Karpas-422 (cell line): ENCODE measurements around the gene IL10RA. TPM values are rescaled to one million over a fixed set of nuclear protein-coding genes. Genes with fewer than 3 reads are reported as not detected.

ENCODE experiments used
- DNase-seq: peaks from one replicate; pipeline ENCODE4 v3.0.0-alpha.2; 2015
- H2AFZ ChIP-seq: fragments of 200-600 bp; sonication (generic); 2 replicates; pipeline ENCODE4 v1.6.1; 2014; ENCODE audit warnings: antibody characterized with exemption, low read length, mixed read lengths
- H3K27ac ChIP-seq: fragments of 200-600 bp; sonication (generic); 2 replicates; pipeline ENCODE4 v1.5.1; 2014; ENCODE audit warnings: mild to moderate bottlenecking, low read length, moderate library complexity
- H3K27me3 ChIP-seq: fragments of 200-600 bp; sonication (generic); 2 replicates; pipeline ENCODE4 v1.6.1; 2014; ENCODE audit warnings: low read length, mixed read lengths
- H3K36me3 ChIP-seq: fragments of 200-600 bp; sonication (generic); 2 replicates; pipeline ENCODE4 v1.6.1; 2014; ENCODE audit warnings: low read length, mixed read lengths; ENCODE audit not compliant: insufficient read depth
- H3K4me1 ChIP-seq: fragments of 200-600 bp; sonication (generic); 2 replicates; pipeline ENCODE4 v1.6.1; 2014; ENCODE audit warnings: mild to moderate bottlenecking, low read length, mixed read lengths
- H3K4me2 ChIP-seq: fragments of 200-600 bp; sonication (generic); 2 replicates; pipeline ENCODE4 v1.6.1; 2014; ENCODE audit warnings: low read length, low read depth, mild to moderate bottlenecking; ENCODE audit not compliant: poor library complexity, severe bottlenecking
- H3K4me3 ChIP-seq: fragments of 200-600 bp; sonication (generic); 2 replicates; pipeline ENCODE4 v1.5.1; 2014; ENCODE audit warnings: mild to moderate bottlenecking, antibody characterized with exemption, low read length, mixed read lengths
- H3K79me2 ChIP-seq: fragments of 200-600 bp; sonication (generic); 2 replicates; pipeline ENCODE4 v1.6.1; 2014; ENCODE audit warnings: mild to moderate bottlenecking, low read length, mixed read lengths
- H3K9ac ChIP-seq: fragments of 200-600 bp; sonication (generic); 2 replicates; pipeline ENCODE4 v1.6.0; 2014; ENCODE audit warnings: low read length
- H3K9me2 ChIP-seq: fragments of 200-600 bp; sonication (generic), shearing (Covaris generic); replicated peaks from 2 replicates; pipeline ENCODE4 v1.6.0; 2014; ENCODE audit warnings: mild to moderate bottlenecking, low read length, moderate library complexity; ENCODE audit not compliant: insufficient read depth
- H3K9me3 ChIP-seq: fragments of 300-700, 200-600 bp; sonication (generic); 2 replicates; pipeline ENCODE4 v1.6.1; 2014; ENCODE audit warnings: low read length, mixed read lengths
- H4K20me1 ChIP-seq: fragments of 200-600 bp; sonication (generic); 2 replicates; pipeline ENCODE4 v1.6.1; 2014; ENCODE audit warnings: mild to moderate bottlenecking, antibody characterized with exemption, low read length, low read depth; ENCODE audit not compliant: insufficient read depth
- total RNA-seq: library from RNA; depleted of rRNA; stranded (reverse); fragments of >200 nt; shearing (Covaris generic); gene quantifications from 2 replicates; pipeline ENCODE4 v1.2.3, GENCODE V29; 2014; ENCODE audit warnings: low replicate concordance

The IL10RA gene
- total RNA-seq, 1 experiment from 2014 or later = 25.5 TPM

GRCh38 chr11:118021146-118021545, 35.0 kb downstream of the IL10RA start:
- H4K20me1 ChIP-seq = no peaks in the 10 kb centered on the region
- DNase-seq = no peak
- H3K36me3 ChIP-seq = no peaks in the 10 kb centered on the region
- H3K27ac ChIP-seq = no peak overlapping the region
- no peaks in the 10 kb centered on the region for H3K79me2 ChIP-seq
- H3K4me3 ChIP-seq = no peak overlapping the region
- no peaks in the 10 kb centered on the region for H3K27me3 ChIP-seq
- H2AFZ ChIP-seq = no peak overlapping the region
- H3K4me2 ChIP-seq = no peak overlapping the region
- H3K9ac ChIP-seq = no peak overlapping the region
- peaks cover 9% of the 10 kb centered on the region for H3K4me1 ChIP-seq
- peaks cover 3% of the 10 kb centered on the region; the same call in 1 of the 2 replicates for H3K9me3 ChIP-seq
- H3K9me2 ChIP-seq = no peaks in the 10 kb centered on the region

- Histone ChIP-seq H4K20me1 (no peaks in the 10 kb centered on the region), H3K36me3 (no peaks in the 10 kb centered on the region), H3K4me3 (no peak overlapping the region), H3K9me3 (no peaks in the 10 kb centered on the region), H2AFZ (no peak overlapping the region), H3K9ac (no peak overlapping the region), H3K4me1 (peaks cover 7% of the 10 kb centered on the region), H3K79me2 (no peaks in the 10 kb centered on the region), H3K4me2 (no peak overlapping the region), H3K27me3 (no peaks in the 10 kb centered on the region), H3K9me2 (no peaks in the 10 kb centered on the region), H3K27ac (no peak overlapping the region)
- no peak for DNase-seq
Observed at GRCh38 chr11:118027694-118028093, 41.5 kb downstream of the IL10RA start.

GRCh38 chr11:118028626-118029025, 42.4 kb downstream of the IL10RA start:
- no peaks in the 10 kb centered on the region for H3K79me2 ChIP-seq
- no peaks in the 10 kb centered on the region for H4K20me1 ChIP-seq
- H3K9me2 ChIP-seq = no peaks in the 10 kb centered on the region
- DNase-seq = no peak
- H3K9ac ChIP-seq = no peak overlapping the region
- H3K27me3 ChIP-seq = no peaks in the 10 kb centered on the region
- no peak overlapping the region for H2AFZ ChIP-seq
- no peaks in the 10 kb centered on the region for H3K36me3 ChIP-seq
- H3K4me3 ChIP-seq = no peak overlapping the region
- no peaks in the 10 kb centered on the region for H3K9me3 ChIP-seq
- H3K4me2 ChIP-seq = no peak overlapping the region
- H3K4me1 ChIP-seq = peaks cover 7% of the 10 kb centered on the region
- no peak overlapping the region for H3K27ac ChIP-seq

- DNase-seq = no peak
- H4K20me1 ChIP-seq = no peaks in the 10 kb centered on the region
- H3K9ac ChIP-seq = no peak overlapping the region
- no peaks in the 10 kb centered on the region for H3K36me3 ChIP-seq
- H3K9me3 ChIP-seq = no peaks in the 10 kb centered on the region
- no peaks in the 10 kb centered on the region for H3K9me2 ChIP-seq
- no peaks in the 10 kb centered on the region for H3K27me3 ChIP-seq
- no peaks in the 10 kb centered on the region for H3K79me2 ChIP-seq
- H3K4me3 ChIP-seq = no peak overlapping the region
- no peak overlapping the region for H3K4me2 ChIP-seq
- H3K4me1 ChIP-seq = no peaks in the 10 kb centered on the region
- H3K27ac ChIP-seq = no peak overlapping the region
- H2AFZ ChIP-seq = no peak overlapping the region
Observed at GRCh38 chr11:118033443-118033842, 47.2 kb downstream of the IL10RA start.

- Histone ChIP-seq H3K79me2 (no peaks in the 10 kb centered on the region), H3K27ac (no peak overlapping the region), H3K9me2 (no peaks in the 10 kb centered on the region), H3K36me3 (no peaks in the 10 kb centered on the region), H2AFZ (no peak overlapping the region), H3K4me2 (no peak overlapping the region), H3K9ac (no peak overlapping the region), H3K27me3 (no peaks in the 10 kb centered on the region), H3K9me3 (no peaks in the 10 kb centered on the region), H3K4me3 (no peak overlapping the region), H4K20me1 (no peaks in the 10 kb centered on the region), H3K4me1 (no peaks in the 10 kb centered on the region)
- DNase-seq = no peak
Observed at GRCh38 chr11:118042141-118042540, 55.9 kb downstream of the IL10RA start.

- Histone ChIP-seq H3K4me1 (no peaks in the 10 kb centered on the region), H3K4me3 (no peak overlapping the region), H3K27ac (no peak overlapping the region), H3K9me2 (no peaks in the 10 kb centered on the region), H3K4me2 (no peak overlapping the region), H3K9ac (no peak overlapping the region), H4K20me1 (no peaks in the 10 kb centered on the region), H3K9me3 (no peaks in the 10 kb centered on the region), H3K27me3 (no peaks in the 10 kb centered on the region), H3K79me2 (no peaks in the 10 kb centered on the region), H2AFZ (no peak overlapping the region), H3K36me3 (no peaks in the 10 kb centered on the region)
- DNase-seq = no peak
Observed at GRCh38 chr11:118042796-118043195, 56.6 kb downstream of the IL10RA start.

GRCh38 chr11:118045191-118045590, 59.0 kb downstream of the IL10RA start:
- no peaks in the 10 kb centered on the region for H4K20me1 ChIP-seq
- H3K27ac ChIP-seq = no peak overlapping the region
- no peaks in the 10 kb centered on the region for H3K27me3 ChIP-seq
- H3K4me3 ChIP-seq = no peak overlapping the region
- no peaks in the 10 kb centered on the region for H3K9me3 ChIP-seq
- no peaks in the 10 kb centered on the region for H3K4me1 ChIP-seq
- H3K36me3 ChIP-seq = no peaks in the 10 kb centered on the region
- H2AFZ ChIP-seq = no peak overlapping the region
- H3K79me2 ChIP-seq = no peaks in the 10 kb centered on the region
- no peaks in the 10 kb centered on the region for H3K9me2 ChIP-seq
- no peak overlapping the region for H3K9ac ChIP-seq
- no peak overlapping the region for H3K4me2 ChIP-seq
- DNase-seq = no peak

GRCh38 chr11:118046051-118046963, 60.1 kb downstream of the IL10RA start:
- H2AFZ ChIP-seq = no peak overlapping the region
- no peak overlapping the region for H3K4me3 ChIP-seq
- no peaks in the 10 kb centered on the region for H3K4me1 ChIP-seq
- H3K27ac ChIP-seq = no peak overlapping the region
- H3K79me2 ChIP-seq = no peaks in the 10 kb centered on the region
- no peak overlapping the region for H3K4me2 ChIP-seq
- no peaks in the 10 kb centered on the region for H4K20me1 ChIP-seq
- H3K9ac ChIP-seq = no peak overlapping the region
- no peaks in the 10 kb centered on the region for H3K36me3 ChIP-seq
- H3K27me3 ChIP-seq = no peaks in the 10 kb centered on the region
- H3K9me2 ChIP-seq = no peaks in the 10 kb centered on the region
- no peaks in the 10 kb centered on the region for H3K9me3 ChIP-seq
- DNase-seq = no peak
